ENCODE measurements around the gene TMEM168.
"Not testable (repeated sequence)": the region's sequence is repeated elsewhere in the genome, so short reads cannot be mapped to it uniquely, and the experiment has no call there.

Gene TMEM168

GRCh38 chr7:112789817-112790585 lies at the start of gene TMEM168:
TMEM168 (minus strand) TSS chr7:112790393; CDS start chr7:112784825, 5,568 bp downstream.
- H3K36me3 Mint-ChIP-seq (ENCODE audit: low read depth): peaks cover 6% of the 10 kb centered on the region
- H3K4me3 Mint-ChIP-seq: peak within 1 kb of the TSS; percentile 96
- no peaks in the 10 kb centered on the region for H3K27me3 Mint-ChIP-seq (ENCODE audit: low read depth)
- H3K4me1 Mint-ChIP-seq (ENCODE audit: low read depth): peaks cover 31% of the 10 kb centered on the region
- no peaks in the 10 kb centered on the region for H3K9me3 Mint-ChIP-seq
- peak within 1 kb of the TSS; percentile 83 for H3K27ac Mint-ChIP-seq

- H3K27ac Mint-ChIP-seq; H3K4me3 Mint-ChIP-seq; H3K4me1 Mint-ChIP-seq (ENCODE audit: low read depth); H3K27me3 Mint-ChIP-seq (ENCODE audit: low read depth): not testable (repeated sequence)
- Mint-ChIP-seq H3K9me3 (peaks cover 15% of the 10 kb centered on the region), H3K36me3 (ENCODE audit: low read depth) (peaks cover 11% of the 10 kb centered on the region)
Observed at GRCh38 chr7:112835928-112836327, 45.7 kb upstream of the TMEM168 start.

GRCh38 chr7:112833082-112833481 lies 42.9 kb upstream of the TMEM168 start:
- Mint-ChIP-seq H3K27me3 (ENCODE audit: low read depth) (no peaks in the 10 kb centered on the region), H3K27ac (no peak overlapping the region), H3K36me3 (ENCODE audit: low read depth) (peaks cover 34% of the 10 kb centered on the region), H3K4me3 (no peak overlapping the region), H3K4me1 (ENCODE audit: low read depth) (no peaks in the 10 kb centered on the region), H3K9me3 (peaks cover 35% of the 10 kb centered on the region)

- no peaks in the 10 kb centered on the region for H3K27me3 Mint-ChIP-seq (ENCODE audit: low read depth)
- no peak overlapping the region for H3K27ac Mint-ChIP-seq
- H3K4me1 Mint-ChIP-seq (ENCODE audit: low read depth): no peaks in the 10 kb centered on the region
- no peak overlapping the region for H3K4me3 Mint-ChIP-seq
- H3K36me3 Mint-ChIP-seq (ENCODE audit: low read depth): peaks cover 30% of the 10 kb centered on the region
- H3K9me3 Mint-ChIP-seq: peaks cover 29% of the 10 kb centered on the region
Observed at GRCh38 chr7:112830769-112831168, 40.6 kb upstream of the TMEM168 start.

GRCh38 chr7:112828696-112829095 lies 38.5 kb upstream of the TMEM168 start:
- H3K36me3 Mint-ChIP-seq (ENCODE audit: low read depth): peaks cover 30% of the 10 kb centered on the region
- H3K27me3 Mint-ChIP-seq (ENCODE audit: low read depth): no peaks in the 10 kb centered on the region
- H3K27ac Mint-ChIP-seq: no peak overlapping the region

GRCh38 chr7:112821345-112821744 lies 31.2 kb upstream of the TMEM168 start:
- H3K9me3 Mint-ChIP-seq: peaks cover 5% of the 10 kb centered on the region
- H3K4me1 Mint-ChIP-seq (ENCODE audit: low read depth): no peaks in the 10 kb centered on the region
- no peak overlapping the region for H3K4me3 Mint-ChIP-seq
- peaks cover 9% of the 10 kb centered on the region for H3K36me3 Mint-ChIP-seq (ENCODE audit: low read depth)
- no peak overlapping the region for H3K27ac Mint-ChIP-seq
- H3K27me3 Mint-ChIP-seq (ENCODE audit: low read depth): no peaks in the 10 kb centered on the region

More at GRCh38 chr7:112828696-112829095, 38.5 kb upstream of the TMEM168 start:
- Mint-ChIP-seq H3K9me3 (peaks cover 25% of the 10 kb centered on the region), H3K4me1 (ENCODE audit: low read depth) (no peaks in the 10 kb centered on the region), H3K4me3 (no peak overlapping the region)

GRCh38 chr7:112819536-112819935 lies 29.3 kb upstream of the TMEM168 start:
- peaks cover 9% of the 10 kb centered on the region for H3K36me3 Mint-ChIP-seq (ENCODE audit: low read depth)
- peaks cover 8% of the 10 kb centered on the region for H3K9me3 Mint-ChIP-seq
- no peaks in the 10 kb centered on the region for H3K4me1 Mint-ChIP-seq (ENCODE audit: low read depth)
- no peak overlapping the region for H3K27ac Mint-ChIP-seq
- no peaks in the 10 kb centered on the region for H3K27me3 Mint-ChIP-seq (ENCODE audit: low read depth)
- no peak overlapping the region for H3K4me3 Mint-ChIP-seq

- H3K9me3 Mint-ChIP-seq: no peaks in the 10 kb centered on the region
- H3K27ac Mint-ChIP-seq: no peak overlapping the region
- no peaks in the 10 kb centered on the region for H3K4me1 Mint-ChIP-seq (ENCODE audit: low read depth)
- H3K27me3 Mint-ChIP-seq (ENCODE audit: low read depth): peaks cover 5% of the 10 kb centered on the region
- no peak overlapping the region for H3K4me3 Mint-ChIP-seq
- H3K36me3 Mint-ChIP-seq (ENCODE audit: low read depth): no peaks in the 10 kb centered on the region
Observed at GRCh38 chr7:112806156-112806555, 16.0 kb upstream of the TMEM168 start.

- no peak overlapping the region for H3K4me3 Mint-ChIP-seq
- no peaks in the 10 kb centered on the region for H3K36me3 Mint-ChIP-seq (ENCODE audit: low read depth)
- H3K9me3 Mint-ChIP-seq: no peaks in the 10 kb centered on the region
- H3K4me1 Mint-ChIP-seq (ENCODE audit: low read depth): no peaks in the 10 kb centered on the region
- no peak overlapping the region for H3K27ac Mint-ChIP-seq
- peaks cover 1% of the 10 kb centered on the region for H3K27me3 Mint-ChIP-seq (ENCODE audit: low read depth)
Observed at GRCh38 chr7:112802406-112802805, 12.2 kb upstream of the TMEM168 start.

- Mint-ChIP-seq H3K36me3 (ENCODE audit: low read depth) (no peaks in the 10 kb centered on the region), H3K4me3 (no peak overlapping the region), H3K27me3 (ENCODE audit: low read depth) (no peaks in the 10 kb centered on the region), H3K4me1 (ENCODE audit: low read depth) (peaks cover under 1% of the 10 kb centered on the region), H3K9me3 (no peaks in the 10 kb centered on the region), H3K27ac (no peak overlapping the region)
Observed at GRCh38 chr7:112800486-112800885, 10.3 kb upstream of the TMEM168 start.

GRCh38 chr7:112799448-112800120 lies 9.4 kb upstream of the TMEM168 start:
- H3K27me3 Mint-ChIP-seq (ENCODE audit: low read depth): no peaks in the 10 kb centered on the region
- H3K9me3 Mint-ChIP-seq: no peaks in the 10 kb centered on the region
- H3K27ac Mint-ChIP-seq: no peak overlapping the region
- no peak overlapping the region for H3K4me3 Mint-ChIP-seq
- H3K4me1 Mint-ChIP-seq (ENCODE audit: low read depth): peaks cover 4% of the 10 kb centered on the region
- H3K36me3 Mint-ChIP-seq (ENCODE audit: low read depth): no peaks in the 10 kb centered on the region

- H3K27ac Mint-ChIP-seq: no peak overlapping the region
- no peaks in the 10 kb centered on the region for H3K9me3 Mint-ChIP-seq
- H3K4me3 Mint-ChIP-seq: no peak overlapping the region
- no peaks in the 10 kb centered on the region for H3K36me3 Mint-ChIP-seq (ENCODE audit: low read depth)
- peaks cover 8% of the 10 kb centered on the region for H3K4me1 Mint-ChIP-seq (ENCODE audit: low read depth)
- H3K27me3 Mint-ChIP-seq (ENCODE audit: low read depth): no peaks in the 10 kb centered on the region
Observed at GRCh38 chr7:112798274-112799159, 8.3 kb upstream of the TMEM168 start.

- not testable (repeated sequence) for H3K36me3 Mint-ChIP-seq (ENCODE audit: low read depth); H3K27me3 Mint-ChIP-seq (ENCODE audit: low read depth); H3K27ac Mint-ChIP-seq; H3K4me3 Mint-ChIP-seq; H3K9me3 Mint-ChIP-seq
- peaks cover 10% of the 10 kb centered on the region for H3K4me1 Mint-ChIP-seq (ENCODE audit: low read depth)
Observed at GRCh38 chr7:112796552-112796951, 6.4 kb upstream of the TMEM168 start.

GRCh38 chr7:112792441-112792840 lies 2.2 kb upstream of the TMEM168 start:
- Mint-ChIP-seq H3K4me3 (no peak overlapping the region), H3K9me3 (no peaks in the 10 kb centered on the region), H3K4me1 (ENCODE audit: low read depth) (peaks cover 31% of the 10 kb centered on the region), H3K27me3 (ENCODE audit: low read depth) (no peaks in the 10 kb centered on the region), H3K36me3 (ENCODE audit: low read depth) (peaks cover 4% of the 10 kb centered on the region), H3K27ac (no peak overlapping the region)

Data from T-helper 1 cell treated with Interleukin-12 subunit alpha and Interleukin-12 subunit beta and Interleukin-4 antibody, amounts not matched to agents 30 μg/mL and 1 μg/mL, for 36 hours (primary cell).